Right lobe of liver (tissue), 6 donors: Measurements from ENCODE around the gene KRTCAP2. TPM values are rescaled to one million over a fixed set of nuclear protein-coding genes. Genes with fewer than 3 reads are reported as not detected.
"Not testable (repeated sequence)": the region's sequence is repeated elsewhere in the genome, so short reads cannot be mapped to it uniquely, and the experiment has no call there.

Experiments used
- ATAC-seq, 4 donors: fragments of 200-7000 bp; cut with Tn5 transposase; one replicate each; pipeline ENCODE4 v1.9.1; 2020; ENCODE audit warnings: mild to moderate bottlenecking in 4 of 4, moderate library complexity in 4 of 4
- DNase-seq, 3 donors: peaks; one replicate each; pipeline ENCODE4 v3.0.0-alpha.2; 2020
- H3K27ac ChIP-seq, 3 donors: fragments of 200-600 bp; one replicate each; pipeline ENCODE4 v1.8.0; 2022
- H3K27me3 ChIP-seq, 2 donors: fragments of 200-600 bp; one replicate each; pipeline ENCODE4 v1.8.0; 2022
- H3K36me3 ChIP-seq, 4 donors: fragments of 200-600 bp; sonication (generic) in 1 of 4; one replicate each; pipeline versions ENCODE4 v1.5.1 to v1.8.0; 2017 to 2022; ENCODE audit warnings: control low read depth in 1 of 4
- H3K4me1 ChIP-seq, 4 donors: fragments of 200-600 bp; sonication (generic) in 1 of 4; one replicate each; pipeline versions ENCODE4 v1.5.1 to v1.8.0; 2017 to 2022; ENCODE audit warnings: control low read depth in 1 of 4
- H3K4me3 ChIP-seq, 3 donors: fragments of 200-600 bp; one replicate each; pipeline ENCODE4 v1.8.0; 2022
- H3K9me3 ChIP-seq, 4 donors: fragments of 200-600 bp; sonication (generic) in 1 of 4; one replicate each; pipeline versions ENCODE4 v1.5.1 to v1.8.0; 2017 to 2022; ENCODE audit warnings: control low read depth in 1 of 4
- CTCF ChIP-seq, 4 donors: fragments of 200-600 bp in 3 of 4; fragments of 450-650 bp in 1 of 4; IDR thresholded peaks; one replicate each; pipeline versions ENCODE4 v1.5.1 to v1.8.0; 2016 to 2022; ENCODE audit warnings: antibody characterized with exemption in 4 of 4, mild to moderate bottlenecking in 2 of 4
- POLR2A ChIP-seq: fragments of 450-650 bp; IDR thresholded peaks from one replicate; pipeline ENCODE4 v1.6.1; 2017; ENCODE audit warnings: antibody characterized with exemption, mild to moderate bottlenecking
- WGBS: methylation state at CpG from one replicate; pipeline ENCODE4 v1.1.6; 2018; ENCODE audit warnings: low coverage, low lambda C conversion rate; ENCODE audit not compliant: insufficient coverage; ENCODE audit errors: missing lambda C conversion rate; 5-methylcytosine and 5-hydroxymethylcytosine counted together
- intact Hi-C, 2 donors: fragments of 100-400 bp; cut with DNase I; formaldehyde crosslinking; loops; one replicate each; pipeline versions ENCODE4 v1.11.2 to v1.14.1; 2022
- total RNA-seq, 6 experiments: library from RNA; depleted of rRNA in 2 of 6; stranded (reverse); fragments of >200 nt in 2 of 6; fragmentation: NEBNext Ultra II Directional in 3 of 6; extraction: Animal tissue kit (Norgen Biotek cat#: 25700) in 3 of 6; gene quantifications; one replicate each; pipeline versions ENCODE4 v1.1.0 to v1.2.4, GENCODE V29; 2016 to 2023
- donor health status: DM: no; HTN: yes; CAD: no.
- donor health status: DM: no; HTN: no; CAD: no.
- donor health status: DM: no; HTN: no; CAD: no.
- donor health status: DM: no; HTN: yes; CAD: no.
- donor health status: DM: no; HTN: yes; CAD: no.

The KRTCAP2 gene
- total RNA-seq, 6 experiments from 2014 or later: 85.5 to 145 (median 99.9) TPM

GRCh38 chr1:155168456-155169210 is 4.5 kb downstream of the KRTCAP2 start:
- intact Hi-C loops: loop anchor here (5.0 kb wide), 1 partner anchor 76 kb away; no protein-coding TSS in a partner anchor
- DNase-seq (no peak), ATAC-seq (no peak)
- 72% methylated on average over 3 of the region's 10 CpGs for WGBS
- Histone ChIP-seq H3K4me1 (peaks cover 0 to 7% (median 2%) of the 10 kb centered on the region in 4 donors), H3K4me3 (no peak overlapping the region), H3K27ac (no peak overlapping the region), H3K27me3 (no peaks in the 10 kb centered on the region), H3K36me3 (peaks cover 0 to 10% (median 5%) of the 10 kb centered on the region in 4 donors), H3K9me3 (no peaks in the 10 kb centered on the region)
- no peak for TF ChIP-seq POLR2A
- TF ChIP-seq CTCF (IDR thresholded peaks at IDR 0.05): no peak

GRCh38 chr1:155168105-155168445 is 5.0 kb downstream of the KRTCAP2 start:
- intact Hi-C loops: loop anchor here (5.0 kb wide), 1 partner anchor 76 kb away; no protein-coding TSS in a partner anchor
- H3K36me3 ChIP-seq, H3K27me3 ChIP-seq, H3K9me3 ChIP-seq, H3K4me1 ChIP-seq, H3K4me3 ChIP-seq, DNase-seq, ATAC-seq, H3K27ac ChIP-seq: not testable (repeated sequence)
- WGBS: 15% methylated on average over 4 of the region's 4 CpGs

GRCh38 chr1:155167166-155168104 is 5.7 kb downstream of the KRTCAP2 start:
- 2% methylated on average over 21 of the region's 28 CpGs for WGBS
- DNase-seq: peak; percentile 89 to 91 (median 90)
- Histone ChIP-seq H3K27me3 (no peaks in the 10 kb centered on the region), H3K9me3 (no peaks in the 10 kb centered on the region), H3K36me3 (peaks cover 0 to 10% (median 5%) of the 10 kb centered on the region in 4 donors), H3K4me1 (peaks cover 0 to 6% (median 2%) of the 10 kb centered on the region in 4 donors), H3K4me3 (peak overlapping the region in 1 of 3 donors; percentile 10), H3K27ac (peak overlapping the region in 1 of 3 donors; percentile 36)
- peak; percentile 86 to 90 (median 88) for ATAC-seq
- no peak for TF ChIP-seq POLR2A
- peak; percentile 86 to 91 (median 86) for TF ChIP-seq CTCF (IDR thresholded peaks at IDR 0.05)
- intact Hi-C loops: loop anchor here (5.0 kb wide), 1 partner anchor 75 kb away; no protein-coding TSS in a partner anchor

GRCh38 chr1:155166471-155167165 is 6.5 kb downstream of the KRTCAP2 start:
- Histone ChIP-seq H3K4me1 (peaks cover 0 to 4% (median 0%) of the 10 kb centered on the region in 4 donors), H3K36me3 (peaks cover 0 to 10% (median 5%) of the 10 kb centered on the region in 4 donors), H3K9me3 (no peaks in the 10 kb centered on the region), H3K27ac (peak overlapping the region in 1 of 3 donors; percentile 63), H3K4me3 (no peak overlapping the region), H3K27me3 (no peaks in the 10 kb centered on the region)
- peak; percentile 31 to 64 (median 52) for ATAC-seq
- DNase-seq: peak; percentile 59 to 72 (median 68)
- intact Hi-C loops: loop anchor here (5.0 kb wide), 1 partner anchor 74 kb away; no protein-coding TSS in a partner anchor
- no peak for TF ChIP-seq POLR2A
- WGBS: 56% methylated on average over 7 of the region's 27 CpGs

GRCh38 chr1:155166051-155166470 is 7.0 kb downstream of the KRTCAP2 start:
- H3K4me3 ChIP-seq: no peak overlapping the region
- peaks cover 0 to 10% (median 5%) of the 10 kb centered on the region in 4 donors for H3K36me3 ChIP-seq
- intact Hi-C loops: loop anchor here (5.0 kb wide), 1 partner anchor 74 kb away; no protein-coding TSS in a partner anchor
- no peaks in the 10 kb centered on the region for H3K9me3 ChIP-seq
- DNase-seq: no peak
- no peaks in the 10 kb centered on the region for H3K27me3 ChIP-seq
- no peak for ATAC-seq
- H3K27ac ChIP-seq: peak overlapping the region in 1 of 3 donors; percentile 63
- TF ChIP-seq POLR2A (no peak), CTCF (IDR thresholded peaks at IDR 0.05) (no peak)
- 58% methylated on average over 2 of the region's 8 CpGs for WGBS
- H3K4me1 ChIP-seq: peaks cover 0 to 4% (median 0%) of the 10 kb centered on the region in 4 donors

GRCh38 chr1:155164625-155165024 is 8.5 kb downstream of the KRTCAP2 start:
- not testable (repeated sequence) for H3K27ac ChIP-seq, H3K9me3 ChIP-seq, H3K27me3 ChIP-seq, H3K4me3 ChIP-seq, H3K4me1 ChIP-seq, DNase-seq, H3K36me3 ChIP-seq, ATAC-seq
- intact Hi-C loops: loop anchor here (5.0 kb wide), 1 partner anchor 72 kb away; no protein-coding TSS in a partner anchor
- WGBS: 88% methylated on average over 6 of the region's 11 CpGs

GRCh38 chr1:155163785-155164184 is 9.3 kb downstream of the KRTCAP2 start:
- 90% methylated on average over 4 of the region's 4 CpGs for WGBS
- ATAC-seq, intact Hi-C loops, H3K4me3 ChIP-seq, DNase-seq, H3K27ac ChIP-seq, H3K36me3 ChIP-seq, H3K27me3 ChIP-seq, H3K4me1 ChIP-seq, H3K9me3 ChIP-seq: not testable (repeated sequence)
